KG1 (cell line): ENCODE measurements around the gene KCNAB2.

Experiments used
- DNase-seq: peaks from one replicate; lab custom pipeline; 2025; lab: John Stamatoyannopoulos, UW

The KCNAB2 gene

DNA sequence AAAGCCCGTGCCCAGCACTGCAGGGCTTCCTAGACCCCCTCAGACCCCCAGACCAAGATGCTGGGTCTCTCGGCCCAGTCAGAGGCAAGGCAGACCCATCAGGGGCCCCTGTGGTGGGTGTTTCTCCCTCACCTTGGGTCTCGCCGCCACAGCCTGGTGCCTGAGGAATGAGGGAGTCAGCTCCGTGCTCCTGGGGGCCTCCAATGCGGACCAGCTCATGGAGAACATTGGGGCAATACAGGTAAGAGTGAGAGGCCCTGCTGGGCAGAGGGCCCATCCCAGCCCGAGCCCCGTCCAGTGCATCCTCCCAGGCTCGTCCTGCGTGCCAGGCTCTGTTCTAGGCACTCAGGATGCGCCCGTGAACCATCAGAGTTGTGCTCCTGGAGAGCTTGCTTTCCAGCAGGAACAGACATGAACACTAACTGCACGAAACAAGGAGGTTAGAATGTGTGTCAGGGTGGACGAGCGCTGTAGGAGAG lies 51.5 kb downstream of the KCNAB2 start:
- DNase-seq, result no peak

DNA sequence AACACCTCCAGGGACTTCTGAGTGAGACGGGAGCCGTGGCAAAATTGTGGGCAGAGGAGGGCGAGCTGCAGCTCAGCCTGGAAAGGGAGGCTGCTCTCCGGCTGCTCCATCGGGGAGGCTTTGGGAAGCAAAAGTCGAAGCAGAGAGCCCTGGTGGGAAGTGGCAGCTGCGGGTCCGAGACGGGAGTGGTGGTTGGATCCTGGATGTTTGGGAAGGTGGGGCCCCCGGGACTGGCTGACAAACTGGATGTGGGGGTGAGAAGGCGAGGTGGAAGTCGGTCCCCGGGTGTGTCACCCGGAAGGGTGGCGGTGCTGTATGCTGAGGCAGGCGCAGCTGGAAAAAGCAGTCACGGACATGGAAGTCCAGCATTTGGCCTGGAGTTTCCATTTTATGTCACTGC lies 52.1 kb downstream of the KCNAB2 start:
- no peak for DNase-seq

DNA sequence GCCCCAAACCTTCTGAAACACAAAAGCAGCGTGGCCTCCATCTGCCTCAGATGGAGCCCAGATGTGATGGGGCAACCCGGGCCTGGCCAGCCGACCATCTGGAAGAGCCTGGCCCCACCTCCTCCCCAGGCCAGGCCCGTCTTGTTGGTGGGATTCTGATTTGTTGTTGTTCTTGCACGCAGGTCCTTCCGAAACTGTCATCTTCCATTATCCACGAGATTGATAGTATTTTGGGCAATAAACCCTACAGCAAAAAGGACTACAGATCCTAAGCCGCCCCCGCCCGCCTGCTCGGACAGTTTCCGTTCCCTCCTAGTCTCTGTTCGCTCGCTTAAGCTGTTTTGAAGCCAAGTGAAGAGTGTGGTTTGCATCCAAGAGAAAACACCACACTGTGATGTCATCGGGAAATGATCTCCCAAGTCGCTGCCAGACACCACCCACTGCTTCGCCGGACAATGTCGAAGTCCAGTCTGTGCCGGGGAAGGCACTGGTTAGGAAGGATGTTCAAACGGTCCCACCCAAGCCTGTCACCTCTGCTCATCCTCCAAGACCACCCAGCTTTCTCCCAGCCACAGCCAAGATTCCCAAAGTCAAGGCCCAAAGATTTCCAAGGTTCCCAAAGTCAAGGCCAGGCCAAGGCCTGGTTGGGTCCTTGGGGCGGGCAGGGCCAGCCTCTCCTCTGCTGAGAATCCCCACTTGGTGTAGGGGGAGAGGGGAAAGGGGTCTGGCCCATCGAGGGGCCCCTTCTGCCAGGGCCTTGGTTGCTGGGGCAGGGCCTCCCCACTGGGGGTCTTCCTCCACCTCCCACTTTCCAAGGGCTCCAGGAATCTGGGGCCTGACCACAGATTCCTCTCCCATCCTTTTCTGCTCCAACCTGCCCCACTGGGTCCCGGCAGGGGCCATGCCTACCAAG lies 52.9 kb downstream of the KCNAB2 start:
- DNase-seq, result no peak

DNA sequence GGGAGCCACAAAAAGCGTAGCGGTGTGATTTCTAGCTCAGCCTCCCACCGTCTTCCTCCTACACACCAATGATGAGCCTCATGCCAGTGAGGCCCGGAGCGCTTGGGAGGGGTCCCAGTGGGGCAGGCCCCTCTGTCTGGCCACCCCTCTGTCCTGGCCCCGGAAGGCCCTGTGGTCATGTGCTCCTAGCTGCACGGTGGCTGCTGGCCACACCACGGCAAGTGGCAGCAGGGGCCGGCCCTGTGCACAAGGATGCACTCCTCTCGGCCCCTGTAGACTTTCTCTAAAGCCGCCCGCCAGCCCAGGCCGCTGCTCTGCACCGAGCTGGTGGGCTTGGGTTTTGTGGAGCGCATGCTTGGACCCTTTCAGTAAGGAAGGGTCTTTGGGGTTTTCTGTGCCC lies 53.6 kb downstream of the KCNAB2 start:
- DNase-seq, result no peak

DNA sequence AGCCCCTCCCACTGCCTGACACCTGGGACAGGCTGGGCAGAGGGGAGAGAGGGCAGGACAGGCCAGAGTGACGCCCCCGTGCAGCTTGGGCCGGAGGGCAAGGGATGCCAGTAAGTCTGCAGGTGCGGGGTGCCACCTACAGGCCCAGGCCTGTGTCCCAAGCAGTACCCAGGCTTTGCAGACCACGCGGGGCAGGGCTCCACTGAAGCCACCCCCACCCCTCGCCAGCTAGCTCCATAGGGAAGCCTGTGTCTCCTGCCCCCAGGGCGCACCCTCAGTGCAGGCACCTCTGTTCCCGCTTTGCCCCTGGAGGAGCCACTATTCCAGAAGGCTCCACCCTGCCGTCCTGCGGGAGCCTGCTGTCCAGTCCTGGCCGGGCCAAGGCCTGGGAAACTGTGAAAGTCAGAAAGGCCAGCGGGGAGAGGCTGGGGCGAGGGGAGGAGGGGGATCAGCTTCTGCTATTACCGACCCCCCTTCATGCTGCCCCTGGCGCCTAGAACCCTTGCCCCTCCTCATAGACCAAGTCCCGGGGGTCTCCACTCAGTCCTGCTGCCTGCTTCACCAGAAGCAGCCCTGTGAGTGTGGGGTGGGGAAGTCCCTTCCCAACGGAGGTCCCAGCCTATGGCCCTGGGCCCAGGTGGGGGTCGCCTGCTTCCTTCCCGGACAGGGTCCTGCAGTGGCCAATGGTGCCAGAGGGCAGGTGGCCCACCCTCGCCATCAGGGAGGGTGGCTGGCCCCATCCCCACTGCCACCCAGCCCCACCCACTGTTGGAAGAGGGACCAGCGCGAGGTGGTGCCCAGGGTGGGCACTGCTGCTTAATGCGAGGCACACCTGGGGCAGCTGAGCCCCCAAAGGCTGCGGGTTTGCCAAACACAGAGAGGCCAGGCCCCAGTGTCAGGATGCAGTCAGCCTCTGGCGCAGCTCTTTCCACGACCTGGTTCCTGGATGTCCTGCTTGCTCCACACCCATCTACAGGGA lies 54.4 kb downstream of the KCNAB2 start:
- no peak for DNase-seq

DNA sequence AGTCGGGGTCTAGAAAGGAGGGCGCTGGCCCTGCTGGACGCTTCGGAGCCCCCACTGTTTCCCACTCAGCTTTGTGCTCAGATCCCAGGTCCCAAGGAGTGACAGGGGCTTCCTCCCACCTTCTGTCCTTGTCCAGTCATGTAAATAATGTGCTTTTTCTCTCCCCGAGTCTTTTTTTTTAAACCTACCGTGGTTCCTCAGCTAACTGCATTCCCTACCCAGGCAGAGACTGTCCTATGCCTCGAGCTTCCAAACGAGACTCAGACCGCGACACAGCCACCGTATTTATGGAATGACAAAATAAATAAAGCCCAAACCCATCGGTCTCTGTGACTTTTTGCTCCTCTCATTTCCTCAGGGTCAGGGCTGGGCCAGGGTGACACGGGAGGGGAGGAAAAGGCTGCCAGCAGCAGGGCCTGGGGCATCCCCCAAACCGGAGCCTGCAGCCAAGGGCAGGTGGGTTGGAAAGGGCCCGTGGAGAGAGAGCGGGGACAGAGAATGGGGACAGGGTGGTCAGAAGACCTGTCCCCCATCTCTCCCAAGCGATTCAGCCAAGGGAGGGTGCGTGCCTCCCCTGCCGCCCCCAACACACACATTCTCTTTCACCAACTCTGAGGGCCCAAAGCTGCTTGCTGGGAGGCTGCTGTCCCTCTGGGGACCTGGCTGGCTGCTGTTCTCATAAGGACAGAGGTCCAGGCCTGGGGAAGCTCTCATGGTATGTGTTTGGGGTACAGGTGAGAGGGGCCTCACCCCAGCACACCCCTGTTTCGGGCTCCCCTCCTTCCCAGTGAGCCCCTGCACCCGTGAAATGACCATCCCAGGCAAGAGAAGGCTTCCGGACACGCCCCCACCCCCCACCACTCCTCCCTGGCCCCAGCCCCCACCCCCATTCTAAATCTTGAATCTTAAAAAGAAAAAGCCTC lies 55.4 kb downstream of the KCNAB2 start:
- no peak for DNase-seq

DNA sequence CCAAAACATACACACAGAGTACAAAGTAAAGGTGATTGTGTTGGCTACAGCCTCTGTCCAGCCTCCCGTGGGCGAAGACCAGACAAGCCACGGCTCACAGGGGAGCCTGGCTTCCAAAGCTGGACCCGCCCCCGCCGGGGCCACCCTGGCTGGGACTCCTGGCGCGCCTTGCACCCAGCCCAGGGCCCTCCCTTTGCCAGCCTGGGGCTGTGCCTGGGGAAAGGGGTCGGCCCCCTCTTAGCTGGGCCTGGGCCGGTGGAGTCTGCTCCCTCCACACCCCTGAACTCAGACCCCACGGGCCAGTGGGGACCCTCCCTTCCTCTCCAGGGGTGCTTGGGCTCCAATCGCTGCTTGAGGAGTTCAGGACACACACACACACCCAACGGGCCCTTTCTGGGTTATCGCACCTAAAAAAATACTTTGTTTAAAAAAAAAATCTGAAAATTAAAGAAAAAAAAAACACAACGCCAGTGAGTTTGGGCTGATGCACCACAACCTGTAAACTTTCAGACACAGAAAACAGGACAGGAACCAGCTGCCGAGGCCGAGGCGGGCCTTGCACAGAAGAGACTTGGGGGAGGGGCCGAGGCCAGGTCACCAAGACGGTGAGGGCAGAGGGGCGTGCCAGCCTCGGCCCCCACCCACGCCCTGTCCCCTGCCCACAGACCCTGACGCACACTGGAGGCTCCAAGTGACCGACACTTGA lies 56.3 kb downstream of the KCNAB2 start:
- no peak for DNase-seq

DNA sequence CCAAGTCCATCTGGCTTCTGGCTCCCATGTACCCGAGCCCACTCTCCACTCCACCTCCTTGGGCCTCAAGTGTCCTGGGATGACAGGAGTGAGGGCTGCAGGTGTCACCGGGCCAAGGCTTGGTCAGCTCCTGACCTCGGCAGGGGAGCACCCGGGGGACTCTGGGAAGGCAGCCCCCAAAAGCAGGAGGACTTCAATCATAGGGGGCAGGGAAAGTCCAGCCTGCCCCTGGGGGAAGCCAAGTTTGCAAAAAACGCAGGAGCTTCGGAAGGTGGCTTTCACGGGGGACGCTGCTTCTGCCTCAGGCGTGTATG lies 56.8 kb downstream of the KCNAB2 start:
- no peak for DNase-seq

DNA sequence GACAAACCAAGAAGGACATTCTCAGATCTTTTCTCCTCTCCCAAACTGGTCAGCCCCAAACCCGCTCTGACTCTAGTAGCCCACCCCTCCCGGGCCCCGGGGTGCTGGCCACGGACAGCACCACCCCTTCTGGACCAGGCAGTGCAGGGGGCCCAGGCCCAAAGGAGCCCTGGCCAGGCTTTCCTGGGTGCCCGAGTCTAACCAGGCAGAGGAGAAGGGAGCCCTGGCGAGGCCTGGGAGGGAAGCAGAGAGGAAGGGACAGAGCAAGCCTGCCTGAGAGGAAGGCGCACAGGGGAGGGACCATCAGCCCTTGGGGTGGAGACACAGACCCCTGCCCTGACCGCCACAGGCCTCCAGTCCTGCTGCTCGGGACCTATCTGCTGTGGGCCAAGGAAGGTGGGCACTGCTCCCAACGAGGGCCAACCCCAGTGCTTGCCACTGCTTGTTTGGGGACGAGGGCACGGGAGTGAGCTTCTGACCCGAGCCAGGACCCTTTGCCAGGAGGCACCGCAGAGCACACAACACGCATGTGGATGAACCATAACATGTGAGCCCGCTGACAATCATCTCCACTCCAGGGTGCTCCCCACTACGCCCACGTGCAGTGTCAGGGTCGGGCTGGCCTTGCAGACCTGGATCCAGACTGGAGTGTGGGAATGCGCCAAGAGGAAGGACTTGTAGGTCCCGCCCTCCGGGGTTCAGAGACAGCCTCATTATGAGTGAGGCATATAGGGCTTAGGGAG lies 57.6 kb downstream of the KCNAB2 start:
- DNase-seq, result no peak

DNA sequence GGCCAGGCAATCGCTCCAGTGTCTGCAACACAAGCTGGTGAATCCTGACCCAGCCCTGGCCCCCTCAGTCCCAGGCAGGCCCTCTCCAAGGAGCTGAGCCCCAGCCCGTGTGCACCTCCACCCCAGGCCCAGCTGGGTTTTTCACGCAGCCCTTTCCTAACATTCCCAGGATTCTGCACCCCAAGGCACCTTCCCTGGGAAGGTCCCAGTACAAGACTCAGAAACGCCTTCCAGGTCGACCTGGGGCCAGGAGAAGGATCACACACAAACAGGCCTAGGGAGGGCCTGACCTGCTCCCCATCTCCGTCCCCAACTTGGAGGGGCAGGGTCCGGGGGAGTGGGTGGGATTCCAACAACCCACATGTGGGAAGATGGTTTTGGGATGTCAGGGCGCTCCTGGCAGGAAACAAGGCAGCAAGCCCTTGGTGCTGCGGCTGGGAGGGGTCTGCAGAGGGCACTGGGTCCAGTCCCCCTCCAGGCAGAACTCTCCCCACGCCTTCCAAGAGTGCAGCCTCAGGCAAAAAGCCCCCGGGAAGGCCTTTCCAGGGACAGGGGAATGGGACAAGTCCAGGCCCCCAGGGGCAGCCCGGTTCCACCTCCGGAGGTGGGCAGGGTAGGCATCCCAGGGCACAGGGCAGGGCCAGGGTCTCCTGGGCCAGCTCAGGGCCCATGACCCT lies 58.3 kb downstream of the KCNAB2 start:
- DNase-seq, result no peak

DNA sequence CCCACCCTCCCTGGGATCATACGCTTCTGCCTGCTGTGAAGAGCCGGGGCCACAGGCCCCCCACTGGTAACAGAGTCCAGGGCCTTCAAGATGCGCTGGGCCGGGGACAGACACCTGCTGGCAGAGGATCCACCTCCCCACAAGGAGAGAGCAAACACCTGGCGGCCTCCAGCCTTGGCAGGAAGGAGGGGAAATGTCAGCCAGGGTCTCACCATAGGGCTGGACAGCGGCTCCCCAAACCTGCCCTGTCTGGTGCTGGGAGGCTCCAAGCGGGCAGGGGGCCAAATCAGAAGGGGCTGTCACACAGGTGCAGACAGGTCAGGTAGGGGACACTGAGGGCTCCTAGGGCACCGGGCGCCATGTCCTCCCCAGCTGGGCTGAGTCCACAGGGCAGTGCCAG lies 58.9 kb downstream of the KCNAB2 start:
- no peak for DNase-seq

DNA sequence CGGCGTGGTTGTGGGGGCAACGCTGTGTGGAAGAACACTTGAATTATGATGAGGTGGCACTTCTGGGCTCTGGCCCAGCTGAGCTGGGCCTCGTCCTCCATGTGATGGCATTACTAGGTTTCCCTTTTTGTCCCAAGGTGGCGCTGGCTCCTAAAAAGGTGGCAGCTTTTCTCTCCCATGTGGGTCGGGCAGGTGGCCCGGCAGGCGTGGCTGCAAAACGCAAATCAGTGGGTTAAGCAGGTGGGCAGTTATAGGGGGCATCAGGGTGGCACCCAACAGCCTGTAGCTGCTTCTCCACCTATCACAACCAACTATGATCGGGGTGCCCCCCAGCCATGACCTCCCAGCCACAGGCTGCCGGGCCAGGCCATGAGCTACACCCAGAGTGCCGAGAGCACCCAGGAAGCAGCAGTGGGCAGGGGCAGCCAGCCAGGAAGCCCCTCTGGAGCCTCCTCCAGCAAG lies 59.6 kb downstream of the KCNAB2 start:
- no peak for DNase-seq

DNA sequence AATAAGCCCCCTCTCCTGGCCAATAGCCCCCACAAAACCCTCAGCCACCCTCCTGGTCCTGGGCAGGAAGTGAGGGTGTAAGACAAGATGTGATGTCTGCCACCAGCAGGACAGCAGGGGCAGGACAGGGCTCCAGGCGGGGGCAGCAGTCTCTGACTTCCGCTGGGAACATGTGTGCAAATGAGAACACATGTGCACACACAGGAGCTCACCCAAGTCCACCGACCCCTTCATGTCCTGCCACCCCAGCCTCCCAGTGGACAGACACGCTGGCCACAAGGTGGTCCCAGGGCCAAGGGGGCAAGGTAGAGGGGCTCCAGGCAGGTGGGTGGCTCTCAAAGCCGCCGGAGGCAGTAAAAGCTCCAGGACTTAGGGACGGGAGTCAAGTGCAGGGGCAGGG lies 60.1 kb downstream of the KCNAB2 start:
- DNase-seq, result no peak

DNA sequence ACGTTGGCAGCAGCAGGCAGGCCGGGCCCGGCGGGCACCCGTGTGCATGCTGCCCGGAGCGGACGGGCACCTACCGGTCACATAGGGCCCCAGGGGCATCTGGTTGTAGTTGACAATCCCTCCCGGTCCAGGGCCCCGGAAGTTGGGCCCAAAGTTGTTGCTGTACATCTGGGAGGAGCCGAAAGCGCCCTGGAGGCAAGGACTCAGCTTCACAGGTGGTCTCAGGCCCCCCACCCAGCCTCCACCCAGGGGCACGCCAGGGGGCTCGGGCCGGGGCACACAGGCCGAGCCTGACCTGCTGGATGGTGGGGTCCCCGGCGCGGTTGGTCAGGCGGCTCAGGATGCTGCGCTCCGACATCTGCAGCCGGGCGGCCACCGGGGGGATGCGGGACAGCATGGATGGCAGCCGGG lies 60.6 kb downstream of the KCNAB2 start:
- no peak for DNase-seq

DNA sequence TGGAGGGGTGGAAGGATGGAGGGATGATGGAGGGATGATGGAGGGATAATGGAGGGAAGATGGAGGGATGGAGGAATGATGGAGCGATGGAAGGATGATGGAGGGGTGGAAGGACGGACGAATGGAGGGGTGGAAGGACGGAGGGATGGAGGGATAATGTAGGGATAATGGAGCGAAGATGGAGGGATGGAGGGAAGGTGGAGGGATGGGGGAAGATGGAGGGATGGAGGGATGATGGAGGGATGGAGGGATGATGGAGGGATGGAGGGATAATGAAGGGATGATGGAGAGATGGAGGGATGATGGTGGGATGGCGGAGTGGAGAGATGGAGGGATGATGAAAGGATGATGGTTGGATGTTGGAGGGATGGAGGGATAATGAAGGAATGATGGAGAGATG lies 61.3 kb downstream of the KCNAB2 start:
- DNase-seq, result no peak

DNA sequence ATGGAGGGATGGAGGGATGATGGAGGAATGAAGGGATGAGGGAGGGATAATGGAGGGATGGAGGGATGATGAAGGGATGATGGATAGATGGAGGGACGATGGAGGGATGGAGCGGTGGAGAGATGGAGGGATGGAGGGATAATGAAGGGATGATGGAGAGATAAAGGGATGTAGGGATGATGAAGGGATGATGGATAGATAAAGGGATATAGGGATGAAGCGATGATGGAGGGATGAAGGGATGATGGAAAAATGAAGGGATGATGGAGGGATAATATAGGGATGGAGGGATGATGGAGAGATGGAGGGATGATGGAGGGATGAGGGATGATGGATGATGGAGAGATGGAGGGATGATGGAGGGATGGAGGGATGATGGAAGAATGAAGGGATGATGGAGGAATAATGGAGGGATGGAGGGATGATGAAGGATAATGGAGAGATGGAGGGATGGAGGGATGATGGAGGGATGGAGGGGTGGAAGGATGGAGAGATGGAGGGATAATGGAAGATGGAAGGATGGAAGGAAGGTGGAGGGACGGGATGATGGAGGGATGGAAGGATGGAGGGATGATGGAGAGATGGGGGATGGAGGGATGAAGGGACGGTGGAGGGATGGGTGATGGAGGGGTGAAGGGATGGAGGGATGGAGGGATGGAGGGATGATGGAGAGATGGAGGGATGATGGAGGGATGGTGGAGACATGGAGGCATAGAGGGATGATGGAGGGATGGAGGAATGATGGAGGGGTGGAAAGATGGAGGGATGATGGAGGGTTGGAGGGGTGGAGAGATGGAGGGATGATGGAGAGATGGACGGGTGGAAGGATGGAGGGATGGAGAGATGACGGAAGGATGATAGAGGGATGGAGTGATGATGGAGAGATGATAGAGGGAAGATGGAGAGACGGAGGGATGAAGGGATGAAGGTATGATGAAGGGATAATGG lies 62.0 kb downstream of the KCNAB2 start:
- no peak for DNase-seq

DNA sequence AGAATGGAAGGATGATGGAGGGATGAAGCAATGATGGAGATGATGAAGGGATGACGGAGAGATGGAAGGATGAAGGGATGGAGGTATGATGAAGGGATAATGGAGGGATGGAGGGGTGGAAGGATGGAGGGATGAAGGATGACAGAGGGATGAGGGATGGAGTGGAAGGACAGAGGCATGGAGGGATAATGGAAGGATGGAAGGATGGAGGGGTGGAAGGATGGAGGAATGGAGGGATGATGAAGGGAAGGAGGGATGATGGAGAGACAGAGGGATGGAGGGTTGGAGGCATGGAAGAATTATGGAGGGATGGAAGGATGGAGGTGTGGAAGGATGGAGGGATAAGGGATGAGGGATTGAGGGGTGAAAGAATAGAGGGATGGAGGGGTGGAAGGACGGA lies 62.8 kb downstream of the KCNAB2 start:
- no peak for DNase-seq

DNA sequence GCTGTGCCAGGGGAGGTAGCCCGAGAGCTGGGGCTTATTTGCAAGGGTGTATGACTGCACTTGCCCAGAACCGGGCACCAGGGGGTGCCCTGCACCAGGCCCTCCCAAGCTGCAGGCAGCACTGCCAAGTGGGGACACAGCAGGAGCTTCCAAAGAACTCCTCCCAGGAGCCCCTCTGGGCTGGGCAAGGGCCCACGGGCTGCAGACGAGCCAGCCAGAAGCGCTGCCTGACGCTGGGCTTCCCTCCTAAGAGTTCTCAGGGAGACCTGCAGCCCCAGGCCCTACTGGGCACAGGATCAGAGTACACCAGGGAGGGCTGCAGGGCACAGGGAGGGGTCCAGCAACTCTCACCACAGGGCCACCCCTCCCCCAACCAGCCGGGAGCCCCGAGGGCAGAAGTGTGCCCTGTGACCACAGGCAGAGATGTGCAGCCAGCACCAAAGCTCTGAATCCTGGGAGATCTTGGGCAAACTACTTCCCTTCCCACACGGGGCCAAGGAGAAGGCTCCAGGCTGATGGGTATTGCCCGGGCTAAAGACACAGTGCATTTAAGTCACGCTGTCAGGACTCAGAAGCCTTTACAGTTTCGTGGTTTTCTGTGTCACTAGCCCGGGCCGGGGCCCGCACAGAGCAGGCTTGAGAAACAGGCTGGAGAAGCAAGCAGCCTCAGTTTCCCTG lies 63.4 kb downstream of the KCNAB2 start:
- DNase-seq, result peak; percentile 14
